HepG2 (cell line): ENCODE results near the gene CDK14. TPM values are rescaled to one million over a fixed set of nuclear protein-coding genes. Genes with fewer than 3 reads are reported as not detected.

ENCODE experiments used
- ATAC-seq: fragments of 200-7000 bp; cut with Tn5 transposase; 3 replicates; pipeline ENCODE4 v1.9.1; 2020; ENCODE audit warnings: mild to moderate bottlenecking, moderate library complexity
- BruUV-seq: library from RNA; stranded (reverse); fragments of 400-500 nt; replicated peaks from 2 replicates; lab custom pipeline; 2021; lab: Mats Ljungman, UMichigan
- CTCF ChIA-PET: fragments of 300-600 bp; formaldehyde crosslinking; extraction: SDS; loops from one replicate; lab custom pipeline; 2021; ENCODE audit warnings: low total read pairs, inconsistent platforms, low intra/inter-chr PET ratio; lab: Yijun Ruan, JAX
- POLR2A ChIA-PET: fragments of 350-600 bp; sonication (Branson Sonifier 250); formaldehyde crosslinking; loops from one replicate; lab custom pipeline; 2020; ENCODE audit warnings: antibody characterized with exemption, inconsistent platforms; lab: Yijun Ruan, JAX
- DNase-seq: peaks from one replicate; pipeline ENCODE4 v3.0.0-alpha.2; 2015; ENCODE audit warnings: low spot score
- FAIRE-seq: peaks from 3 replicates; lab custom pipeline; 2011; peaks lifted over from hg19 to GRCh38; lab: Jason Lieb, UNC
- H2AFZ ChIP-seq: one replicate; pipeline ENCODE4 v1.6.1; 2011; ENCODE audit warnings: low read length, inconsistent platforms
- H3K27ac ChIP-seq: fragments of 300-600 bp; 3 replicates; pipeline ENCODE4 v1.8.0; 2011; ENCODE audit warnings: mixed run types, mild to moderate bottlenecking, mixed read lengths, low read length, inconsistent platforms; ENCODE audit not compliant: insufficient read depth; ENCODE audit errors: extremely low read length
- H3K27me3 ChIP-seq, 2 experiments: fragments of 200-600 bp in 1 of 2; 2 replicates in 1 of 2; 3 replicates in 1 of 2; pipeline versions ENCODE4 v1.6.0 to v1.8.0; 2011; ENCODE audit warnings: low read length in 2 of 2, mild to moderate bottlenecking in 2 of 2, moderate library complexity in 2 of 2, inconsistent platforms in 1 of 2; ENCODE audit not compliant: insufficient read depth in 2 of 2, control insufficient read depth in 1 of 2
- H3K36me3 ChIP-seq, 2 experiments: fragments of 200-600 bp in 1 of 2; replicated peaks in 1 of 2; 2 replicates in 1 of 2; 3 replicates in 1 of 2; pipeline versions ENCODE4 v1.5.1 to v1.8.0; 2011; ENCODE audit warnings: low read length in 2 of 2, inconsistent platforms in 1 of 2; ENCODE audit not compliant: insufficient read depth in 2 of 2, control insufficient read depth in 1 of 2
- H3K4me1 ChIP-seq: 2 replicates; pipeline ENCODE4 v1.5.1; 2012; ENCODE audit warnings: low read length, inconsistent platforms; ENCODE audit not compliant: insufficient read depth
- H3K4me2 ChIP-seq: 2 replicates; pipeline ENCODE4 v1.6.0; 2011; ENCODE audit warnings: low read depth, low read length, inconsistent platforms
- H3K4me3 ChIP-seq, 3 experiments: fragments of 200-600 bp in 1 of 3; sonication (generic), shearing (Covaris generic) in 1 of 3; replicated peaks in 1 of 3; 2 replicates each; pipeline ENCODE4 v1.5.1; 2011 to 2016; ENCODE audit warnings: low read length in 3 of 3, inconsistent platforms in 2 of 3, low read depth in 2 of 3, mild to moderate bottlenecking in 2 of 3, control low read depth in 1 of 3, mixed read lengths in 1 of 3; ENCODE audit not compliant: insufficient read depth in 1 of 3
- H3K79me2 ChIP-seq: one replicate; pipeline ENCODE4 v1.6.1; 2011; ENCODE audit warnings: low read length, inconsistent platforms; ENCODE audit not compliant: insufficient read depth
- H3K9ac ChIP-seq: 2 replicates; pipeline ENCODE4 v1.6.0; 2011; ENCODE audit warnings: mild to moderate bottlenecking, low read depth, low read length, inconsistent platforms; ENCODE audit not compliant: insufficient read depth
- H3K9me3 ChIP-seq: 2 replicates; pipeline ENCODE4 v1.5.1; 2012; ENCODE audit warnings: mild to moderate bottlenecking, low read length
- H4K20me1 ChIP-seq: 2 replicates; pipeline ENCODE4 v1.6.0; 2011; ENCODE audit warnings: inconsistent platforms, mild to moderate bottlenecking, low read length, moderate library complexity; ENCODE audit not compliant: insufficient read depth
- EED ChIP-seq: sonication (generic); formaldehyde crosslinking; IDR thresholded peaks from 2 replicates; pipeline ENCODE4 v1.5.0; 2020; ENCODE audit warnings: mild to moderate bottlenecking, missing genetic modification reagents
- PPARG ChIP-seq: conservative IDR thresholded peaks from 2 replicates; pipeline ENCODE4 v1.6.1; 2016; ENCODE audit warnings: missing biosample characterization, missing genetic modification reagents
- RXRA ChIP-seq: sonication (generic); formaldehyde crosslinking; IDR thresholded peaks from 2 replicates; pipeline ENCODE4 v1.5.1; 2020; ENCODE audit warnings: missing genetic modification reagents
- SAFB2 ChIP-seq: sonication (generic); formaldehyde crosslinking; IDR thresholded peaks from 2 replicates; pipeline ENCODE4 v1.5.1; 2020; ENCODE audit warnings: missing genetic modification reagents, low read depth, mild to moderate bottlenecking, borderline replicate concordance
- SOX13 ChIP-seq, 3 experiments: fragments of 450-650 bp in 1 of 3; sonication (generic) in 1 of 3; formaldehyde crosslinking in 1 of 3; IDR thresholded peaks in 2 of 3; conservative IDR thresholded peaks in 1 of 3; 2 replicates each; pipeline versions ENCODE4 v1.5.0 to v1.6.1; 2016 to 2020; ENCODE audit warnings: antibody characterized with exemption in 1 of 3, mild to moderate bottlenecking in 1 of 3, missing compliant biosample characterization in 1 of 3, missing genetic modification reagents in 1 of 3, moderate library complexity in 1 of 3
- TCF7L2 ChIP-seq: IDR thresholded peaks from 2 replicates; pipeline ENCODE4 v1.6.1; 2011; ENCODE audit warnings: mild to moderate bottlenecking, low read depth, low read length, moderate library complexity
- TEF ChIP-seq: sonication (generic); formaldehyde crosslinking; IDR thresholded peaks from 2 replicates; pipeline ENCODE4 v1.5.0; 2020; ENCODE audit warnings: missing genetic modification reagents
- ZBTB26 ChIP-seq: IDR thresholded peaks from 2 replicates; pipeline ENCODE4 v1.6.1; 2016; ENCODE audit warnings: missing compliant biosample characterization, missing genetic modification reagents, borderline replicate concordance
- ZIK1 ChIP-seq: sonication (generic); formaldehyde crosslinking; IDR thresholded peaks from 2 replicates; pipeline ENCODE4 v1.5.0; 2020; ENCODE audit warnings: mild to moderate bottlenecking, low read depth, missing genetic modification reagents, borderline replicate concordance
- ZNF225 ChIP-seq: sonication (generic); formaldehyde crosslinking; IDR thresholded peaks from 2 replicates; pipeline ENCODE4 v1.4.0; 2020; ENCODE audit warnings: mild to moderate bottlenecking, missing genetic modification reagents
- ZNF232 ChIP-seq: sonication (generic); formaldehyde crosslinking; IDR thresholded peaks from 2 replicates; pipeline ENCODE4 v1.4.0; 2020; ENCODE audit warnings: missing genetic modification reagents, borderline replicate concordance
- ZNF331 ChIP-seq: sonication (generic); formaldehyde crosslinking; IDR thresholded peaks from 2 replicates; pipeline ENCODE4 v1.4.0; 2020; ENCODE audit warnings: missing genetic modification reagents
- ZNF629 ChIP-seq: sonication (generic); formaldehyde crosslinking; conservative IDR thresholded peaks from 2 replicates; pipeline ENCODE4 v1.5.0; 2020; ENCODE audit warnings: missing genetic modification reagents
- ZNF724P ChIP-seq: sonication (generic); formaldehyde crosslinking; IDR thresholded peaks from 2 replicates; pipeline ENCODE4 v1.8.0; 2022; ENCODE audit warnings: missing genetic modification reagents, borderline replicate concordance
- WGBS: methylation state at CpG from one replicate; pipeline ENCODE4 v1.1.6; 2017; ENCODE audit warnings: low lambda C conversion rate; 5-methylcytosine and 5-hydroxymethylcytosine counted together
- in situ Hi-C: cut with HindIII; loops from 2 replicates; pipeline ENCODE4 v1.10.0; 2017; ENCODE audit warnings: low pct_unique_long_range_greater_than_20kb; ENCODE audit not compliant: extremely low pct_ligation_motif_present
- intact Hi-C: fragments of 100-400 bp; cut with micrococcal nuclease; formaldehyde crosslinking; loops from one replicate; pipeline ENCODE4 v1.10.0; 2022; ENCODE audit not compliant: unreplicated experiment
- polyA plus RNA-seq, 8 experiments: library from polyadenylated mRNA; depleted of rRNA in 3 of 8; stranded (reverse) in 7 of 8; unstranded in 1 of 8; fragments of >200 nt; fragmentation: Illumina TruSeq in 4 of 8; extraction: Trizol in 4 of 8; gene quantifications; 2 replicates each; pipeline versions ENCODE4 v1.2.1 to v1.2.3, GENCODE V29; 2011 to 2016; ENCODE audit warnings: low read depth in 4 of 8, missing spikeins in 1 of 8, mixed read lengths in 1 of 8; ENCODE audit not compliant: insufficient read depth in 1 of 8
- total RNA-seq, 5 experiments: library from RNA; depleted of rRNA; stranded (reverse); fragments of >200 nt; fragmentation: Illumina TruSeq; extraction: Trizol; gene quantifications; 2 replicates each; pipeline ENCODE4 v1.2.3, GENCODE V29; 2016; ENCODE audit warnings: low read depth in 1 of 5

Gene CDK14
- total and polyA plus RNA-seq, 2 of the 13 experiments (the other 11 are each of a cell fraction or from before 2014, with no cell fraction given), result 0.26 to 0.71 TPM

DNA sequence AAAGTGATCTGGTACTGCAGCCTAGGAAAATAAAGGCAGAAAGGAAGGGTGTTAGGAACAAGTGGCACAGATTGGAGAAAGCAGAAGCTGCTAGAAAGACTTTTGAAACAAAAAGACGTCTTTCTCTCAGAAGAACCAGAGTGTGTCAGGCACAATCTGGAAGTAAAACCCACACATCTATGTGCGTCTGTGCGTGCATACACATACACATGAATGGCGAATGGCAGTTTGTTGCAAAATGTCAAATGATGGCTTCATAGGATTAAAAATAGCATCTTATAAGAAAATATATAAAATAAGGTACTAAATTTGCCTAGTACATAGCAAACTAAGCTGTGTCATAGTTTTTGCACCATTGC, 246.3 kb downstream of the CDK14 start:
- whole genome bisulfite sequencing, result 59% methylated on average over 4 of the region's 4 CpGs
- intact Hi-C loops, result no loop called here
- no peak for ATAC-seq
- Histone ChIP-seq H3K9me3 (peaks cover 7% of the 10 kb centered on the region; the same call in 1 of the 2 replicates), H3K4me1 (no peaks in the 10 kb centered on the region), H4K20me1 (no peaks in the 10 kb centered on the region), H2AFZ (no peak overlapping the region), H3K79me2 (no peaks in the 10 kb centered on the region), H3K36me3 (no peaks in the 10 kb centered on the region), H3K4me3 (no peak overlapping the region), H3K27me3 (no peaks in the 10 kb centered on the region), H3K4me2 (no peak overlapping the region), H3K27ac (no peak overlapping the region), H3K9ac (no peak overlapping the region)
- no peak for DNase-seq
- TF ChIP-seq ZNF232 (CRISPR knock-in tag) (no peak), PPARG (CRISPR knock-in tag) (no peak), SAFB2 (CRISPR knock-in tag) (no peak), TEF (no peak), EED (CRISPR knock-in tag) (no peak), ZNF724P (CRISPR knock-in tag) (no peak), ZNF331 (CRISPR knock-in tag) (no peak), SOX13 (IDR thresholded peaks at IDR 0.05) (no peak), SOX13 (CRISPR knock-in tag; conservative IDR thresholded peaks at IDR 0.05 in 1 of 2, IDR thresholded peaks at IDR 0.05 in 1 of 2) (no peak), ZNF629 (CRISPR knock-in tag) (no peak), TCF7L2 (no peak), RXRA (CRISPR knock-in tag) (no peak), ZBTB26 (CRISPR knock-in tag) (no peak), ZNF225 (CRISPR knock-in tag) (no peak), ZIK1 (CRISPR knock-in tag) (no peak)
- BruUV-seq, result no TSS peak
- ChIA-PET POLR2A (no interaction called here), CTCF (no interaction called here)
- FAIRE-seq, result no peak
- in situ Hi-C loops, result no loop called here
